ENCODE measurements around the gene STXBP6.

STXBP6 gene

GRCh38 chr14:24927809-24928208 lies 122.1 kb downstream of the STXBP6 start:
- no peak for TF ChIP-seq CTCF (IDR thresholded peaks at IDR 0.05; ENCODE audit: insufficient read depth, low read length, missing control alignments)
- DNase-seq (ENCODE audit: low read depth, low spot score): no peak
- no peak overlapping the region for H3K4me3 ChIP-seq (ENCODE audit: low read depth, low read length)
- ChIA-PET POLR2A (no interaction called here), CTCF (no interaction called here)

GRCh38 chr14:24925771-24926374 lies 124.1 kb downstream of the STXBP6 start:
- no peak for TF ChIP-seq CTCF (IDR thresholded peaks at IDR 0.05; ENCODE audit: insufficient read depth, low read length, missing control alignments)
- DNase-seq (ENCODE audit: low read depth, low spot score): no peak
- CTCF ChIA-PET: no interaction called here
- POLR2A ChIA-PET: no interaction called here
- H3K4me3 ChIP-seq (ENCODE audit: low read depth, low read length): no peak overlapping the region

DNA sequence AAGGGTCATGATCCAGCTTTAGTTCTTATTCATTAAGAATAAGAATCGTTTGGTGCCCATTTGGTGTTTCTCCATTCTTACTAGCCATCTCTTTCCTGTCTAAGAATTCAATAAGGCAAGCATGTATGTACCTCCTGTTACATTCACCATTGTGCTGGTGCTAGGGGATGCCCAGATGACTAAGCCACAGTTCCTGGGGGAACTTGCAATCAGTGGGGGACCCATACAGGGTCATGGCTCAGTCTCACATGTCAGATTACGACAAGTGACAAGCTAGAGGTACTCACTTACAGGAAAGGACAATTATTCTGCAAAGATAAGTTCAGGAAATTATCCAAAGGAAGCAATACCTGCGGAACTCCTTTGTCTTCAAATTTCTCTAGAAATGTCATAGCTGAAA lies 125.4 kb downstream of the STXBP6 start:
- TF ChIP-seq CTCF (IDR thresholded peaks at IDR 0.05; ENCODE audit: insufficient read depth, low read length, missing control alignments): no peak
- no peak overlapping the region for H3K4me3 ChIP-seq (ENCODE audit: low read depth, low read length)
- DNase-seq (ENCODE audit: low read depth, low spot score): no peak
- ChIA-PET POLR2A (no interaction called here), CTCF (no interaction called here)

- no peak for DNase-seq (ENCODE audit: low read depth, low spot score)
- ChIA-PET CTCF (no interaction called here), POLR2A (no interaction called here)
- no peak overlapping the region for H3K4me3 ChIP-seq (ENCODE audit: low read depth, low read length)
- no peak for TF ChIP-seq CTCF (IDR thresholded peaks at IDR 0.05; ENCODE audit: insufficient read depth, low read length, missing control alignments)
These were observed 128.0 kb downstream of the STXBP6 start for GRCh38 chr14:24921903-24922302.

DNA sequence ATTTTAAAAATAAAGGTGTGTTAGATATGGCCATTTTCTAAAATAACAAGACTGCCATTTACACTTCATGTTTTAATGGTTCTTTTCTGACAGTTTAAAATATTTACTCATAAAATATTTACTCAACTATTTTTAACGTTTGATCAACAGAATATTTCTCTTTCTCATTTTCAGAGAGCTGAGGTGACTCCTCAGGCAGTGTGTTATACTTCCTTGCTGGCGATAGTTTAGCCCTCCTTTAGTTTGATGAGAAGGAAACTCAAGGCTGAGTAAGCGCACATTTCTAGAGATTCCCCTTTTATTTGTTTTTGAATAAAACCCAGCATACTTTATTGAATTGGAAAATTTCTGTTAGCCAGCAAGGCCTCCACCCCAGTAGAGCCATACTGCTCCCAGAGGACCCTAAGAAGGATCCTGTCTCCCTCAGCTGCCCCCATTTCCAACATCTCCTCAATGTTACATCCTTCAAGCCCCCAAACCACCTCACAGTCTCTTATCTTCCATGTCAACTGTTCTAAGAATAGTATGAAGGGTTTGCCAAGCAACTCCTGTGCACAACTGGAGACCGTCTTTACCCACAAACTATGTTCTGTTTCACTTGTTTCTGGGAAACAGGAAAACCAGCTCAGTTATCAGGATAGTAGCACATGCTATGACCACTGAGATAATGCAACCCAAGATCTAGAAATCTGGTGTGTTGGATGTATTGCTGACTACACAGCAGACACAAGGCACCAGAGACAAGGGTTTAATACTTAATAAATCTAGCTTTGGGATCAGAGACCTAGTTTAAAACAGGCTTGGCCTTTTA lies 129.5 kb downstream of the STXBP6 start:
- TF ChIP-seq CTCF (IDR thresholded peaks at IDR 0.05; ENCODE audit: insufficient read depth, low read length, missing control alignments): no peak
- ChIA-PET CTCF (no interaction called here), POLR2A (no interaction called here)
- DNase-seq (ENCODE audit: low read depth, low spot score): no peak
- H3K4me3 ChIP-seq (ENCODE audit: low read depth, low read length): no peak overlapping the region

DNA sequence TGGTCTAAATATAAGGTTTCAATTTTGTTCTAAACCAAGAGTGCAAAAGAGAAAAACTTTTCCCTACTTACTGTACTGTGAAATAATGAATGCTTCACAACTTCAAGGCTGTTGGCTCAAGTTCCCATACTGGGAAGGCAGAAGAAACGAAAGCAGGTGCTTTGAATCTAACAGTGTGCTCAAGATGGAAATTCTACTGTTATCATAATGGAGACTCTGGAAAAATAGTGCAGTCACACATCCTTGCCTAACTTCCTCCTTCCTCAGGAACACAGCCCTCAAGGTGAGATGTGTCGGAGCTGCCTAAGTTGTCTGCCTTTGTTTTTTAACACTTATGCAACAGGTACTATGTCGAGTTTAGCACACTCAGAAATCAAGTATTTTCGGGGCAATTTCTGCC lies 131.1 kb downstream of the STXBP6 start:
- ChIA-PET CTCF (no interaction called here), POLR2A (no interaction called here)
- no peak overlapping the region for H3K4me3 ChIP-seq (ENCODE audit: low read depth, low read length)
- no peak for DNase-seq (ENCODE audit: low read depth, low spot score)
- no peak for TF ChIP-seq CTCF (IDR thresholded peaks at IDR 0.05; ENCODE audit: insufficient read depth, low read length, missing control alignments)
